HG03442 (cell line): ENCODE results near the gene FOXS1.
"Not testable (repeated sequence)": the region's sequence is repeated elsewhere in the genome, so short reads cannot be mapped to it uniquely, and the experiment has no call there.

Source experiments
- ATAC-seq: cut with Tn5 transposase; IDR thresholded peaks from one replicate; pipeline ENCODE4 v1.9.1; 2021; ENCODE audit warnings: mild to moderate bottlenecking, moderate library complexity; ENCODE audit not compliant: unreplicated experiment

FOXS1 gene

DNA sequence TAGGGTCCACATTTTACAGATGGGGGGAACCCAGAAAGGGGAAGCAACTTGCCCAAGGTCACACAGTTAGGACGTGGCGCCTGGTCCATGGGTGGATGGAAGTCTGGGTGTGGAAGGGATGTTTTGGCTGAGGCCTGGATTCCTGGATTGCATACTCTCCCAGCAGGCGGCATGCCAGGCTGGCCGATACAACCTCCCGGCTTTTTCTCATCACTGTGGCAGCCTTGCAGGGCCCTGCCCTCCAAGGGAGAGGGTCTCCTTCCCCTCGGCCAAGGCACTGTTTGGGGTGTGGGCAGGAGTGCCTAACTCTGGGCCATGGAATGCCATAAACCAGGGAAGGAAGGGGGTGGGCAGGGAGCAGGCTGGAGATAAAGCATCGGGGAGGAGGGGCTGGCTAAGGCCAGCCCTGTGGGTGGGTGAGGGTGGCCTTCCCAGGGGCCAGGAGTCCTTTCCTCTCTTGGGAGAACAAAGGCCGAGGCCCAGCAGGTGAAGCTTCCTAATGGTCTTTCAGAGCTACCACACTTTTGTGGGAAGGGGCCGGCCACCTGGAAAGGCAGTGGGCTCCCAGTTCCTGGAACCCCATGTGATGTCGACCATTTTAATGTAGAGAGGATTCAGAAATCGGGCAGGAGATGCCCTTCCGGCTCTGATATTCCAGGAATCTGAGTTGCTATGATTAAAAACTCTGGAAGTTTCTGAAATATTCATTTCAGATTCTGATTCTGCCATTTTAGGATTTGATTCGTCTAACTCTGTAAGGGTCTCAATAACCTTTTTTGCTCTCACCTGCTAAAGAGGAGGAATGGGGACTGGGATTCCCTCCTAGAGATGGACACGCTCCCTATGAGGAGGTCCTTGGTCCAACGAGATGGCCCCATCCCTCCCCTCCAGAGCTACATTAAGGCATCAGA is 4.2 kb downstream of the FOXS1 start:
- ATAC-seq = no peak

DNA sequence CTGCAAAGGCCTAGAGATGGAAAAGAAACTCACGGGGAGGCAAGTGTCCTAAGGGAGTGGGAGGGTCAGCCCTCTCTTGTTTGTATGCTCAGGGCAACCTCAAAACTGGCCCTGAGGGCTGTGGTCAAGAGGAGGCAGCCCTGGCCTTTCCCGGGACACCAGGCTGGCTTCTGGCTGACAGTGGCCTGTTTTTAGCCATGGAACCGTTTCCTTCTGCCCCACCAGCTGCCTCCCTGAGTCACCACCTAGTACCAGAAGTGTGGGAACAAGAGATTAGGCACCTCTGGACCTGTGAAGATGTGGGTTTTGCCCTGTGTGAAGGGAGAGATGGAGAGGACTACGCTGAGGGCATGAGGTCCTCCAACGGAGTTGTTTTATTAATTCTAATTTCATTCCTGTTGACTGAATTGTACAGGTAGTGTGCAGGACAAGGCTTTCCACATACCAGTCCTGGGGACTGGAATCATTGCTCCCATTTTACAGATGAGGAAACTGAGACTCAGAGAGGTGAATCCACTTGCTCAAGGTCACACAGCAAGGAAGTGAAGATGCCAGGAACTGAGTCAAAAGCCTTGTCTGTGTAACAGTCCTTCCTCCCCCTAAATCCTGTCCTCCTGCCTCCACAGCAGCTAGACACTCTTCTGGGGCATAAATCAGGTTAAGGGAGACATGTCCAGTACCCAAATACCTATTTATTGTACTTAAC is 5.5 kb downstream of the FOXS1 start:
- no peak for ATAC-seq

DNA sequence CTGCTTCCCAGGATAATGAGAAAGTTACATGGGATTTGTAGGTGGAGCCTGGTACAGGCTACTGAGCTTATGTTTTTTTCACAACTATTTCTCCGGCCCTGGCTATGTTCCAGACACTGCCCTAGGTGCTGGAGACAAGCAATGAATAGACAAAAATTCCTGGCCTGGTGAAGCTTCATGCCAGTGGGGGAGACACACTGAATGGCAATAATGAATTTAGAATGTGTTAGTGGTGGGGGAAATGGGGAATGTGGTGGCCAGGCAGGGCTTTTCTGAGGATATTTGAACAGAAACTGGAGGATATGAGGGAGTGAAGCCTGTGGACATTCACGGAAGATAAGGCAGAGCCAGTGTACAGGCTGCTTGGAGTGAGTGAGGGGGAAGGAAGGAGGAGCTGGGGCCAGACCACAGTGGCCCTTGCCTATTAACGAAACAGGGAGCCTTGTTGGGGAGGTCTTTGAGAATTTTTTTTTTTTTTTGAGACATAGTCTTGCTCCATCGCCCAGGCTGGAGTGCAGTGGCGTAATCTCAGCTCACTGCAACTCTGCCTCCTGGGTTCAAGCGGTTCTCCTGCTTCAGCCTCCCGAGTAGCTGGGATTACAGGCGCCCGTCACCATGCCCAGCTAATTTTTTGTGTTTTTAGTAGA is 6.6 kb downstream of the FOXS1 start:
- no peak for ATAC-seq

DNA sequence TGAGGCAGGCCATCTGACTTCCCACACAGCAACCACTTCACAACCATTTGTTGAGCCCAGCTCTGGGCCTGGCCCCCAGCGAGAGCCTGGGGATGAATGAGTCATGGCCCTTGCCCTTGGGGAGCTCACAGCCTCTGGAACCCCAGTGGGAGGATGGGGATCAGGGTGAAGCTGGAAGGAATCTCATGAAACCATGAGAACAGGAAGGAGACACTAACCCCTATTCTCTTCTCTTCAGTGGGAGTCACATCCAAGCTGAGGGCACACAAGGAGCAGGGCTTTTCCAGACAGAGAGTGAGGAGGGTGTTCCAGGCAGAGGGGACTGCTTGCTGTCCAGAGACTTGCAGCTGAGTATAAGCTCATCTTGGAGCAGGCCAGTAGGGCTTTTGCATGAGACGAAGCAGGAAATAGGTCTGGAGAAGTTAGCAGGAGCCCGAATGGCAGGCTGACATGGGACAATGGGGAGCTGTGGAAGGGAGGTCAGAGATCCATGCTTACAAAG is 7.5 kb downstream of the FOXS1 start:
- no peak for ATAC-seq

DNA sequence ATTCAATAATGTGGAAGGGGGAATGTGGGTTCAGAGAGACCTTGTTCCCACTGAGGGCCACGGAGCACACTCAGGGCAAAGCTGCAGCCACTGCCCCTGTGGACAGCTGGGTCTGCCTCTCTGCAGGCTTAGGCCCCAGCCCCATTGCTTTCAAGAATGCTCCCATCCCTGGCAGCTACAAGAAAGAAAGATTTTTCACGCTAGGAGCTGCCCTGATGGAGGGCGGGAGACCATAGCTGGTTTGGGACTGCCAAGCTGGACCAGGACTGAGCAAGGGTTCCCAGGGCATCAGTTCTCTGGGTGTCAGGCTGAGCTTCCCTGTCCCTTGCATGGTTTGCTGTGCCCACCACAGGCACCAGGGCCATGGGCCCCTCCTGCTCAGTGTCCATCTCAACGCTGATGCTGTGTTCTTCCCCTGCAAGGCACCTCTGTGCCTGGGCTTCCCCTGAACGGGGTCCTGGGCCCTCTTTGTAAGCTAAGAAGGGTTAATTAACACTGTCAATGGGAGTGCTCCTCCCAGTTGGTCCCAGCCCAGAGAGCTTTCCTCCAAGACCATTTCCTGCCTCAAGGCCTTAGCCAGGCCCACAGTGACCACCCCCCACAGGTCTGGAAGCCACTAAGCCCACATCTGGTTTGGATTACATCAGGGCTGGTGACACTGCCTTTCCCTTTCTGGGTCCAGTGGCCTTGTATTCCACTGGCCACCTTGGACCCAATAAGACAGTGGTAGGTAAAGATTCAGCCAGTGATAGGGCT is 8.4 kb downstream of the FOXS1 start:
- ATAC-seq = no peak

DNA sequence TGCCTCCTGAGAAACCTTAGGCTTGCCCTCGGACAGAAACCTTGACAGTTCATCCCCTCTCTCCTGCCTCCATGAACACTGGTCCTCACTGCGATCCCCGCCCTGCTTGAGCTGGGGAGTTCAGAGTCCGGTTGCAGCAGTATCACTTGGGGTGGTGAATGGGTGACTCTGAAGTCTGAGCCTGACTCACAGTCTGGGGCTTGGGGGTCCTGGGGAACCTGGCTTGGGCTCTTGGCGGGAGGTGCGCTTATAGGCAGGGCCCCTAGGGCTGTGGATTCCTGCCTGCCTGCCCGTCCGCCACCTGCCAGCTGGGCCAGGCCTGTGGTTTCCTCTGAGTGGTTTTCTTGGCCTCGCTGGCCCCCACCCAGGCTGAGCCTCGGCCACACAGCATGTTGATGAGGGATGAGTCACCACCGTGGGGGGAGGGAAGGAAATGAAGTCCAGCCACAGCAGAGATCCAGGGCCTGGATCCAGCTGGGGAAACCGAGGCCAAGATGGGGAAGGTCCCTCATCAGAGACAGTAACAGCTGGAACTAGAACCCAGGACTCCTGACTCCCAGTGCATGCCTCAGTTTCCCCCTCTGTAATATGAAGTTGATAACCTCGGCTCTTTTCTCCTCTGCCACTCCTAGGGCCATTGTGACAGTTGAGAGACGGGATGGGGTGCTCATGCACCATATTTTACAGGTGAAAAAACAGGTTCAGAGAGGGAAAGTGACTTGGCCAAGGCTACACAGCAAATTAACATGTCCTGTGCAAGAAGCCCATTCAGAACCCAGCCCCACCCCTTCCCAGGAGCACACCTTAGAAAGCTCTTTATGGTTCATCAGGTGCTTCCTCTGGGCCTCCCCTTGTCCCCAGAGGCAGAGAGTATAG is 9.2 kb downstream of the FOXS1 start:
- ATAC-seq = peak; percentile 68

DNA sequence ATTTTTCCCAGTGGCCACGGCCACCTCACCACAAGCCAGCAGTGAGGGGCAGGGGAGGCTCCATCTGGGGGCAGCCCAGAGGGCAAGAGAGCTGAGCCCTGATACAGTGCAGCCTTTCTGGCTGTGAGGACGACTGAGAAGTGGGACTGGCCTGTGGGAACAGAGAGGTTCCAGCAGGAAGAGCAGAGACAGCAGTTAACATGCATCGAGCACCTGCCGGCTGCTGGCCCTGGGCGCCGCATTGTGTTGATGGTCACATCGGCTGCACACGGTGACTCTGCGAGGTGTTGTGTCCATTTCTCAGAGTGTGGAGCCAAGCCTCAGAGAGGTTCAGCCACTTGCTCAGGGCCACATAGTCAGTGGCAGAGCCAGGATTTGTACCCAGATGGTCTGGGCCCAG is 9.8 kb downstream of the FOXS1 start:
- no peak for ATAC-seq

DNA sequence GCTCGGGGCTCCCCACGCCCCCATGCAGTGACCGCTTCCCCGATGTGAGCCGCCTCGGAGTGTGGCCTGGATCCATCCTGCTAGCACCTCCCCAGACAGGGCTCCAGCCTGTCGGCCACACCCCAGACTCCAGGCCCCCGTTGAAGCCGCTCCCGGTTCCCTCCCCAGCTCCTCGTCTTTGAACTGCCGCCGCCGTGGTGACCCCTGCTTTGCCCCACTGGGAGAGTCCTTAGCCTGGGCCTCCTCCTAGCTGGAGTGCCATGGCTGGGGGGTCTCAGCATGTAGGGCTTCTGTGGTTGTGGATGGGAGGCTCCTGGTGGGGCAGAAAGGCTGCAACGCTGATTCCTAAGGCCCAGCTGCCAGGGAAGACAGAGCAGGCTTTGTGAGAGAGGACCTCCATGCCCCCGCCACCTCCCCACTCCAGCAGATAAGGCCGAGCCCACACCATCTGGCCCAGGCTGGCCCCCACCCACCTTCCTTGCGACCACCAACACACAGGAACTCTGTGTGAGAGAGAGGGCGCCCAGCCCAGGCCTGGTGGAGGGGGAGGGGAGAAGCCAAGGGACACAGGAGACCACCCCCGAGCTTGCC is 11.4 kb downstream of the FOXS1 start:
- no peak for ATAC-seq

DNA sequence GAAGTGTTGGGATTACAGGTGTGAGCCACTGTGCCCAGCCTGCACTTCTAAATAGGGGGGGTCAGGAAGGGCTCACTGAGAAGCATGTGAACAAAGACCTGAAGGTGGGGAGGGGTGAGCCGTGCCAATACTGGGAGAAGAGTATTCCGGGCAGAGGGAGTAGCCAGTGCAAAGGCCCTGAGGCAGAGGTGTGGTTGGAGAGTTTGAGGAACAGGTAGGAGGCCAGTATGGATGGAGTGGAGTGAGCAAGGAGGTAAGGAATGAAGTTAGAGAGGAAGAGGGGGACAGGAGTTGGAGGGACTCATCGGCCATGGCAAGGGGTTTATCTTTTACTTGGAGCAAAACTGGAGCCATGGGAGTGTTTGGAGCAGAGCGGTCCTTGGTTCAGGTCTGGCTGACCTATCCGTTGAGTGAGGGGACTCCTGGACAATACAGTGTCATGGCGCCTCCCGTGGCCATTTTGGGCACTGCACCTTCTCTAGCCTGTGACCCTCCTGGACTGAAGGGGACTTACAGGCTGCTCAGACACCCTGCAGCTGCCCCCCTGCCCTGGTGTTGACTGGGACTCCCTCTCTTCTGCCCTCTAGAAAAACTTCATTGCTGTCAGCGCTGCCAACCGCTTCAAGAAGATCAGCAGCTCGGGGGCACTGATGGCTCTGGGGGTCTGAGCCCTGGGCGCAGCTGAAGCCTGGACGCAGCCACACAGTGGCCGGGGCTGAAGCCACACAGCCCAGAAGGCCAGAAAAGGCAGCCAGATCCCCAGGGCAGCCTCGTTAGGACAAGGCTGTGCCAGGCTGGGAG is 12.1 kb downstream of the FOXS1 start:
- no peak for ATAC-seq

DNA sequence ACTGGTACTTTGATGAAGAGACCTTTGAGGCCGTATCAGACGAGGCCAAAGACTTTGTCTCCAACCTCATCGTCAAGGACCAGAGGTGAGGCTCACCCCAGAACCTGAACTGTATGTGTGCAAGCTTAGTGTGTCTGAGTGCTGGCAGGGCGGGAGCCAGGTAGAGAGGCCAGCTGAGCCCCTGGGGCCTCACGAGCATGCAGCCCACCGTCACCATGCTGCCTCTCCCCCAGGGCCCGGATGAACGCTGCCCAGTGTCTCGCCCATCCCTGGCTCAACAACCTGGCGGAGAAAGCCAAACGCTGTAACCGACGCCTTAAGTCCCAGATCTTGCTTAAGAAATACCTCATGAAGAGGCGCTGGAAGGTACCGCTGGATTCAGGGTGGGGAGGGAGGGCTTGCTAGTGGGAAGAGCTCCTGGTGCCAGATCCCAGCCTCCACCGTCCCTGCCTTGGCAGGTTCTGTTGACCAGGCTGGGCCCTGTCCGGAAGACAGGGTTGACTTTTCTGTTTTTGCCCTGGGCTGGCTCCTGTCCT is 13.6 kb downstream of the FOXS1 start:
- no peak for ATAC-seq

DNA sequence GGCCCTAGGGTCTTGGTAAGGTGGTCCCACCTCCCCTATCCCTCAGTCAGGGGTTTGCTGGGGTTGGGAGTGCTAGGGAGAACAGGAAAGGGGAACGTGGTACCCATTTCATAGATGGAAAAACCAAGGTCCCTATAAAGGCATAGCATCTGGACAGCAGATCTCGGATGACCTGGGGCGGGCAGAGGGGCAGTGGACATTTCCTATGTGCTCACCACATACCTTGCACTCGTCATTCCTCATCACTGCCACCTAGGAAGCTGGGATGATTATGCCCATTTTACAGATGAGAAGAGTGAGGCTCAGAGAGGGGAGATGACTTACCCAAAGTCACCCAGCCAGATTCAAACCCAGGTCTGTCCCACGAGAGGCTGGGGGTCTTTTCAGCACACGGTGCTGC is 14.2 kb downstream of the FOXS1 start:
- ATAC-seq = no peak

DNA sequence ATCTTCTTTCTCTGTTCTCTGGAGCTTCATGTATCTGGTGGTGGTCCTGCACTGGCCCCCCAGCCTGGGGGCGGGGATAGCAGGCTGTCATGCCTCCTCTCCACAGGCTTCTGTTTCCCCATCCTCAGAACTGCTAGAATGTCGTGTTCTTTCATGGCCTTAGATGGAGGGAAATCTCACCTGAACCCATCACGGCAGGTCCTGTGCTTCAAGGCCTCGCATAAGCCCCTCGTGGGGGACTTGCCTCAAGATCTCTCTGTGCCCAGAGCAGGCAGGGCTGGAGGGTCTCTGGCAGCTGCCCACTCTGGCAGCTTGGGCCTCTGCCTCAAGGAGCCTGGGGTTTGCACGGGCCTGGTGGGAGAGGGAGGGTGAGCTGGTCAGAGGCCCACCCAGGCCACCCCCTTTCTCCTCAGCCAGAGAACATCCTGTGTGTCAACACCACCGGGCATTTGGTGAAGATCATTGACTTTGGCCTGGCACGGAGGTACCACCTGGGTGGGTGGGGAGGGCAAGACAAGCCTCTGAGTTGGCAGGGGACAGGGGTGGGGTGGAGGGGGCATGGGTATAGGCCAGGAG is 14.9 kb downstream of the FOXS1 start:
- ATAC-seq = no peak

DNA sequence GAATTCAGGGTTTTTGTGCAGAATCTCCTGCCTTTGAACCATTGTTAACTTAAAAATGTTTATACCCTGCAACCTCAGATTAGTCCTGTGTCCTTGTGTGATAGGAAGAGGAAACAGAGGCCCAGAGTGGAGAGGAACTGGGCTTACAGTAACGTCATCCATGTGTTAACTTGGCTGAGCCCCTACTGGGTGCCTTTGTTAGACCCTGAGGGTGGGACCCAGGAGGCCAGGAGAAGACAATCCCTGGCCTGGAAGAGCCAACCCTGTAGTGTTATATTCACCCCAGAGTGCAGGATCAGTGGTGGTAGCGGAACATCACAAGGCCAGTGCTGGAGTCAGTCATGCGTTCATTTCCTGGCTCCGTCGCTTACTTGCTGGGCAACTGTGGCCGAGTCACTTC is 15.7 kb downstream of the FOXS1 start:
- ATAC-seq = no peak

DNA sequence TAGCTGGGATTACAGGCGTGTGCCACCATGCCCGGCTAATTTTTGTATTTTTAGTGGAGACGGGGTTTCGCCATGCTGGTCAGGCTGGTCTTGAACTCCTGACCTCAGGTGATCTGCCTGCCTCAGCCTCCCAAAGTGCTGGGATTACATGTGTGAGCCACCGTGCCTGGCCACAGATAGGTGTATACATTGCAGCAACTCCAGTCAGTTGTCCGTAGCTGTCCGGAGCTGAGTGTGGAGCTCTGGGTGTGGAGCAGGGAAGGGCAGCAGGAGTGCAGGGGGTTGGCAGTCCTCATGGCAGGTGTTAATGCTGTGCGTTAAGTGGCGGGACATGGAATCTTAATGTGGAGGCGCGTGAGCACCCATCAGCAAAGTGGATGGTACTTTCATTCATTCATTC is 17.4 kb downstream of the FOXS1 start:
- not testable (repeated sequence) for ATAC-seq

DNA sequence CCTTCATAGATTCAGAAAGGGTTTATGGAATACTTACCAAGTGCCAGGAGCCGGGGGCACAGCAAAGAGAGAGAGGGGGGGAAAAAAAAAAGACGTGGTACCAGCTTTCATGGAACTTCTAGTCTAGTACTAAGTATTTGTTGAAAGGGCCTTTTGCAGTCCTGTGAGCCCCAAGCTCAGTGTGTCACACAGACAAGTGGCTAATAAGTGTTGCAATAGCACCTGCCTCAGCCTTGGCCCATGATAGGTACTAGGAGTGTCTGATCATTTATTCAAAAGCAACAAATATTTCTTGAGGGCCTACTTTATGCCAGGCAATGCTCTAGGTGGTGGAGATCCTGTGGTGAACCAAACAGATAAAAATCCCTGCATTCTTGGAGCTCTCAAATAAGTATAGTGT is 18.3 kb downstream of the FOXS1 start:
- no peak for ATAC-seq

DNA sequence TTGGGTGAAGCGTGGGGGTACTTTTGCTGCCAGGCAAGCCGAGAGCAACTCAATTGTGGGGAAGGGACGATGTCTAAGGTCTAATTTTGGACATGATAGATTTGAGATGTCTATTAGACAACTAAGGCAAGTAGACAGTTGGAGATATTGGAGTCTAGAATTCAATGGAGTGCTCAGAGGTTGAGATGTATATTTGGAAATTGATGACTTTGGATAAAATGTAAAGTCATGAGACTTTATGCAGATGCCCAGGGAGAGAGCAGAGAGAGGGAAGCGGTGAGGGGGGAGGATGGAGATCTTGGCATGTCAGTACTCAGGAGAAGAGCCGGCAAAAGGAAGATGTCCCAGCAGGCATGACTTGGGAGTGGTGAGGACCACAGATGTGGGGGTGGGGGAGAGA is 19.3 kb downstream of the FOXS1 start:
- no peak for ATAC-seq

DNA sequence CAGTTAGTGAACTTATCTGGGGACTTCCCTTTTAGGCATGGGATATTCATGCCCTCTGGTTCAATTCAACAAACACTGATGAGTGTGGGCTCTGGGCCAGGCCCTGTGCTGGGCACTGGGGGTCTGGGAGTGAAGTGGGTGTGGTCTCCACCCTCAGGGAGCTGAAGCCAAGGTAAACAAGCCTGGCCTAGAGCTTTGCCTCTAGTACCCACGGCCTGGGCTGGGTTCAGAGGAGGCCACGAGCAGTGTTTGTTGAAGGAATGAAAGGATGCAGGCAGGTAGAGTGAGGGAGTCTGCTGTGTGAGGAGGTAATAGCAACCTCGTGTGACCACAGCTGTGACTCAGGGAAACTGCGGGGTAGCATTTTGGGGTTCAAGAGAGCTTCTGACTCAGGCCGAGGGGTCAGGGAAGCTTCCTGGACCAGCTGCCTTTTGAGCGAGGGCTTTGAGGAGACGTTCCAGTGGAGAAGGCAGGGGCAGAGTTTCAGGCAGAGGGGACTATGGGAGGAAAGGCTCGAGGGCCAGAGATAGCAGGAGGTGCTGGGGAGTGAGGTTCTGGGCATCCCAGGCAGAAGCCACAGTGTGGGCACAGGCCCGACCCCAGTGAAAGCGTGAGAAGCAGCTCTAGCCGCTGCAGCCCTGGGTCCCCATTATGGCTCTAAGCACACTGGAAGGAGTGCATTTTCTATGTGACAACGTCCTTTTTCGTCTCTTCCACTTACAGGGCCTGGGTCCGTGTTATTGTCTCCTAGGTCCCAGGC is 20.7 kb downstream of the FOXS1 start:
- no peak for ATAC-seq
